GM12891 (cell line): Measurements from ENCODE around the gene USP6NL. TPM values are rescaled to one million over a fixed set of nuclear protein-coding genes. Genes with fewer than 3 reads are reported as not detected.

Source experiments
- DNase-seq: peaks from one replicate; pipeline ENCODE4 v3.0.0; 2011; ENCODE audit warnings: low spot score; ENCODE audit not compliant: insufficient read length
- FAIRE-seq: peaks from 2 replicates; lab custom pipeline; 2011; peaks lifted over from hg19 to GRCh38; lab: Jason Lieb, UNC
- PAX5 ChIP-seq: IDR thresholded peaks from 2 replicates; pipeline ENCODE4 v1.6.1; 2011; ENCODE audit warnings: low read length, moderate library complexity, mild to moderate bottlenecking; ENCODE audit not compliant: insufficient read depth, severe bottlenecking
- POLR2A ChIP-seq: IDR thresholded peaks from 2 replicates; pipeline ENCODE4 v1.6.1; 2011; ENCODE audit warnings: low read depth, low read length, control low read depth
- POLR2AphosphoS5 ChIP-seq: IDR thresholded peaks from 2 replicates; pipeline ENCODE4 v1.6.1; 2011; ENCODE audit warnings: low read depth, low read length, control low read depth
- POU2F2 ChIP-seq: IDR thresholded peaks from 2 replicates; pipeline ENCODE4 v1.6.1; 2011; ENCODE audit warnings: low read depth, mild to moderate bottlenecking, control low read depth, low read length, moderate library complexity
- SPI1 ChIP-seq: IDR thresholded peaks from 2 replicates; pipeline ENCODE4 v1.6.1; 2011; ENCODE audit warnings: low read depth, low read length, control low read depth
- TAF1 ChIP-seq: IDR thresholded peaks from 2 replicates; pipeline ENCODE4 v1.6.1; 2011; ENCODE audit warnings: low read depth, low read length, control low read depth
- polyA plus RNA-seq: library from polyadenylated mRNA; unstranded; fragments of >200 nt; gene quantifications from one replicate; pipeline ENCODE4 v1.2.1, GENCODE V29; 2012; ENCODE audit warnings: low read depth, missing spikeins, inconsistent platforms; ENCODE audit not compliant: missing spikeins

The USP6NL gene
- polyA plus RNA-seq: 15.1 TPM

DNA sequence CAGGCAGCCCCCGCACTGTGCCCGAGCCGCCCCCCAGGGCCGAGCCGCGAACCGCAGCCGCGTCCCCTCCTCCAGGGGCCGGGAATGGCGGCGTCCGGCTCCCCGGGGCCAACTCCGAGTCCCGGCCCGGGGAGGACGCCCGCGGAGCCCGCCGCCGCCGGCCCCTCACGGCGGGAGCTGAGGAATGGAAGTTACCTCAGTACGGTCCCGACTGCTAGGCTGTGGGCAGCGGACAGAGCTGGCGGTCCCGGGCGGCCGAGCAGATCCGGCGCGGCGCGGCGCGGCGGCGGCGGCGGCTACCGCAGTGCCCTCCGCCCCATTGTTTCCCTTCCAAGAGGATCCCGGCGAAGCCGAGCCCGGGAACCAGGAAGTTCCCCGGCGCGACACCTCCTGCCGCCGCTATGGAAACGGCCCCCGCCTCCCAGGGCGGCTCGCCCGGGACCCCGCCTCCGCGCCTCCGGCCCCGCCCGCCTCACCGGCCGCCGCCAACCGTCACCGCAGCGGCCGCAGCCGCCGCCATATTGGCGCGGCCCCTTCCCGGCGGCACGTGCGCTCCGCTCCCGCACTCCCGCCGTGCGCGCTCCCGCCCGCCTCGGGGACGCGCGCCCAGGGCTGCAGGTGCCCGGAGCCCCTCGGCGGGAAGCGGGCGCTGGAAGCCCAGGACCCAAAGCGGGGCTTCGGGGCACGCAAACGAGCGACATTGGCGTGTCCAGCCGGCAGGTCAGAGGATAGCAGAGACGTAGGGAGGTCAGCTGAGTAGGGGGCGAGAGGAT lies at the start of gene USP6NL:
Gene USP6NL, minus strand, starts transcription at position 403 of the 773 bp plus-strand sequence. CDS start 14,016 bp downstream, outside the sequence.
- FAIRE-seq: peak; percentile 96
- DNase-seq: peak; percentile 46
- no peak for TF ChIP-seq POU2F2
- TF ChIP-seq SPI1: no peak
- TF ChIP-seq PAX5: no peak
- peak; percentile 21; the same call in 1 of the 2 replicates for TF ChIP-seq TAF1
- TF ChIP-seq POLR2AphosphoS5: peak; percentile 47; the same call in 1 of the 2 replicates
- peak; percentile 36; the same call in 1 of the 2 replicates for TF ChIP-seq POLR2A

- TF ChIP-seq TAF1 (no peak), POLR2A (no peak)
- no peak for FAIRE-seq
- DNase-seq: no peak
Observed at GRCh38 chr10:11658801-11659368, 47.4 kb upstream of the USP6NL start.

DNA sequence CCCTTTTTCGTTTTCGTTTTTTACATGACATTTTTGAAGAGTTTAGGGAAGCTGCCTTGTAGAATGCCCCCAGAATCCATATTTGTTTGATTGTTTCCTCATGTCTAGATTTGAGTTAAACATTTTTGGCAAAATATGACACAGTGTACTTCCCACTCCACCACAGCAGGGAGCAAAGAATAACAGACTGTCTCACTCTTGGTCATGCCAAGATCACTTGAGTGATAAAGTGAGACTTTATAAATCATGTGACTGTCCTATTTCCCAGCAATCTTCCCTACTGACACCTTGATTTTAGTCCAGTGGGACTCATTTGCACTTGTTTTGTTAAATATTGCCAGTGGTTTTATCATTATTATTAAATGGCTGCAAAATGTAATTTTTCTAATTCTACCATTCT lies 44.4 kb upstream of the USP6NL start:
- no peak for TF ChIP-seq TAF1
- TF ChIP-seq POU2F2: no peak
- TF ChIP-seq PAX5: no peak
- TF ChIP-seq SPI1: no peak
- no peak for TF ChIP-seq POLR2AphosphoS5
- TF ChIP-seq POLR2A: no peak
- no peak for DNase-seq
- FAIRE-seq: no peak

GRCh38 chr10:11654659-11655058 lies 43.2 kb upstream of the USP6NL start:
- no peak for DNase-seq
- no peak for FAIRE-seq
- no peak for TF ChIP-seq TAF1
- no peak for TF ChIP-seq PAX5
- TF ChIP-seq SPI1: no peak
- no peak for TF ChIP-seq POU2F2

- no peak for FAIRE-seq
- no peak for TF ChIP-seq POLR2AphosphoS5
- no peak for TF ChIP-seq SPI1
- no peak for TF ChIP-seq TAF1
- TF ChIP-seq POLR2A: no peak
- TF ChIP-seq PAX5: no peak
- no peak for TF ChIP-seq POU2F2
- DNase-seq: no peak
Observed at GRCh38 chr10:11653758-11654471, 42.5 kb upstream of the USP6NL start.

DNA sequence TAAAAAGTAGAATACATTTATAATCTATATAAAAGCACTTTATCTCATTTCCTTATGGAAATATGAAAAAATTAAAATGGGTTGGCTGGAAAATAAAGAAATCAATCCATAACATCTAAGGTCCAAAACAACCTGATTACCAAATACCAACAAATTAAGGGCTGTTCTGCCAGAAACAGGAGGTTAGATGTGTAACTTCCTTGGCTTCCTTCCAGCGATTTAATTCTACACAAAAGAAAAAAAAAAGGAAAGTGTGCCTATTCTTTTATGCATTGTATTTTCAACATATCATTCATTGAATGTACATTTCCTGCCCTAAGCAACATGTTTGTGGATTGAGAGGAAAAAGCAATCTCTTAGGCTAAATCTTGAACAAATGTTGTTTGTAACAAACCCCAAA lies 36.2 kb upstream of the USP6NL start:
- TF ChIP-seq TAF1 (no peak), PAX5 (no peak), SPI1 (no peak), POU2F2 (no peak), POLR2A (no peak), POLR2AphosphoS5 (no peak)
- DNase-seq: no peak
- no peak for FAIRE-seq

GRCh38 chr10:11646450-11646849 lies 35.0 kb upstream of the USP6NL start:
- FAIRE-seq (peak; percentile 13), DNase-seq (no peak)
- no peak for TF ChIP-seq POLR2A
- TF ChIP-seq SPI1: peak; percentile 80

GRCh38 chr10:11643039-11643438 lies 31.6 kb upstream of the USP6NL start:
- FAIRE-seq (no peak), DNase-seq (no peak)
- TF ChIP-seq POLR2AphosphoS5 (no peak), SPI1 (no peak), TAF1 (no peak), POLR2A (no peak), PAX5 (no peak), POU2F2 (no peak)

- TF ChIP-seq SPI1: peak; percentile 72
- no peak for TF ChIP-seq TAF1
- DNase-seq (no peak), FAIRE-seq (no peak)
Observed at GRCh38 chr10:11642566-11642965, 31.1 kb upstream of the USP6NL start.

DNA sequence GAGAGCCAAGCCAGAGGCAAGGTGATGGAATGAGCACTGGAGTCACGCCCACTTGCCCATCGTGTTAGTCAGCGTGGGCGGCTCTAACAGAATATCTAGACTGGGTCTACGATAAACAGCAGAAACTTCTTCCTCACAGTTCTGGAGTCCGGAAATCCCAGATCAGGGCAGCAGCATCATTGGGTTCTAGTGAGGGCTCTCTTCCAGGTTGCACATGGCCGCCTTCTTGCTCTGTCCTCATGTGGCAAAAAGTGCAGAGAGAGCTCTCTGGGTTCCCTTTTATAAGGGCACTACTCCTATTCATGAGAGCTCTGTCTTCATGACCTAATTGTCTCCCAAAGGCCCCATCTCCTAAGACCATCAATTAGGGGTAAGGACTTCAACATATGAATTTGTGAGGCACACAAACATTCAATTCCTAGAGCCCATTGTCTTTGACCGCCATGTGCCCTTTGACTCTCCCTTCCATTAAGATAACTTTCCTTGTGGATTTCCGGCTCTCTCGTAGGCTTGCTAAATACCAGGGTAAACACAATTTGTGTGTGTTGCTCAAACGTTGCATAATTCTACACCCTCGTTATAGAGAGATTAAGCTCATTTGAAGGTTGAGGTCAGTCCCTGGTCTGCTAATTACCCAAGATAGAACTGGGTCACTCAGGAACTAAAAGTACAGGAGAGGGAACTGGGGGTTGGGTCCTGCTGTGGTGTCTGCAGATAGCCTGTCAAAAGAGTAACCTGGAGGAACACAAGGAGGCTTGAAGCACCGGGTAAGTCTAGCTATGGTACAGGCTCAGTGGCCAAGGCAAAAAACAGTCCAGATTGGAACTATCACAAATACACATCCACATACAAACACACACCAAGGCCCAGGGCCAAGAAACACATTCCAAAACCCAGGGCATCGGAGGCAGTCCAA lies 28.7 kb upstream of the USP6NL start:
- TF ChIP-seq SPI1 (no peak), POLR2A (no peak), TAF1 (no peak), PAX5 (no peak), POLR2AphosphoS5 (no peak), POU2F2 (no peak)
- FAIRE-seq (no peak), DNase-seq (no peak)
